Measurements from ENCODE around the gene KCNJ9.

DNA sequence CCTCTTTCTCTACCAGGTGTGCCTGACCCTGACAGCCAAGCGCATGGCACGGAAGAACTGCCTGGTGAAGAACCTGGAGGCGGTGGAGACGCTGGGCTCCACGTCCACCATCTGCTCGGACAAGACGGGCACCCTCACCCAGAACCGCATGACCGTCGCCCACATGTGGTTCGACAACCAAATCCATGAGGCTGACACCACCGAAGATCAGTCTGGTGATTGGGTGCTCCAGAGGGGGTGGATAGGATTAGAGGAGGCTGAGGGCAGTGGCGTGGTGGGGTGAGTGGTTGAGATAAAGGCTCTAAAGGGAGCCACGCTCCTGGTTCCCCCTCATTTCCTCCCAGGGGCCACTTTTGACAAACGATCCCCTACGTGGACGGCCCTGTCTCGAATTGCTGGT is 47.3 kb downstream of the KCNJ9 start:
- TF ChIP-seq REST (IDR thresholded peaks at IDR 0.05; ENCODE audit: low read depth) (no peak), CTCF (IDR thresholded peaks at IDR 0.05 in 2 of 3, conservative IDR thresholded peaks at IDR 0.05 in 1 of 3; ENCODE audit: borderline replicate concordance in 1 of 3, insufficient read depth in 1 of 3, low read depth in 2 of 3, low read length in 2 of 3) (no peak)
- TF ChIP-seq, protein P1, sequence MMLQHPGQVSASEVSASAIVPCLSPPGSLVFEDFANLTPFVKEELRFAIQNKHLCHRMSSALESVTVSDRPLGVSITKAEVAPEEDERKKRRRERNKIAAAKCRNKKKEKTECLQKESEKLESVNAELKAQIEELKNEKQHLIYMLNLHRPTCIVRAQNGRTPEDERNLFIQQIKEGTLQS (IDR thresholded peaks at IDR 0.05) = no peak
